Skeletal muscle satellite cell (primary cell): Measurements from ENCODE around the gene TET3.

ENCODE experiments used
- H3K27me3 ChIP-seq: 2 replicates; pipeline ENCODE4 v1.7.0; 2013; ENCODE audit warnings: low read length; ENCODE audit not compliant: control insufficient read depth, insufficient read depth
- H3K36me3 ChIP-seq: 2 replicates; pipeline ENCODE4 v1.7.0; 2013; ENCODE audit warnings: mild to moderate bottlenecking, control low read depth, low read length; ENCODE audit not compliant: insufficient read depth
- H3K4me1 ChIP-seq: 2 replicates; pipeline ENCODE4 v1.7.0; 2013; ENCODE audit warnings: low read length; ENCODE audit not compliant: control insufficient read depth, insufficient read depth
- H3K4me2 ChIP-seq: 2 replicates; pipeline ENCODE4 v1.7.0; 2013; ENCODE audit warnings: mild to moderate bottlenecking, low read length
- H3K4me3 ChIP-seq: 2 replicates; pipeline ENCODE4 v1.7.0; 2013; ENCODE audit warnings: low read length
- H3K9ac ChIP-seq: 2 replicates; pipeline ENCODE4 v1.7.0; 2013; ENCODE audit warnings: mild to moderate bottlenecking, low read depth, low read length, moderate library complexity
- H3K9me3 ChIP-seq: replicated peaks from 2 replicates; pipeline ENCODE4 v1.7.0; 2013; ENCODE audit warnings: mild to moderate bottlenecking, control low read depth, low read length

Gene TET3

DNA sequence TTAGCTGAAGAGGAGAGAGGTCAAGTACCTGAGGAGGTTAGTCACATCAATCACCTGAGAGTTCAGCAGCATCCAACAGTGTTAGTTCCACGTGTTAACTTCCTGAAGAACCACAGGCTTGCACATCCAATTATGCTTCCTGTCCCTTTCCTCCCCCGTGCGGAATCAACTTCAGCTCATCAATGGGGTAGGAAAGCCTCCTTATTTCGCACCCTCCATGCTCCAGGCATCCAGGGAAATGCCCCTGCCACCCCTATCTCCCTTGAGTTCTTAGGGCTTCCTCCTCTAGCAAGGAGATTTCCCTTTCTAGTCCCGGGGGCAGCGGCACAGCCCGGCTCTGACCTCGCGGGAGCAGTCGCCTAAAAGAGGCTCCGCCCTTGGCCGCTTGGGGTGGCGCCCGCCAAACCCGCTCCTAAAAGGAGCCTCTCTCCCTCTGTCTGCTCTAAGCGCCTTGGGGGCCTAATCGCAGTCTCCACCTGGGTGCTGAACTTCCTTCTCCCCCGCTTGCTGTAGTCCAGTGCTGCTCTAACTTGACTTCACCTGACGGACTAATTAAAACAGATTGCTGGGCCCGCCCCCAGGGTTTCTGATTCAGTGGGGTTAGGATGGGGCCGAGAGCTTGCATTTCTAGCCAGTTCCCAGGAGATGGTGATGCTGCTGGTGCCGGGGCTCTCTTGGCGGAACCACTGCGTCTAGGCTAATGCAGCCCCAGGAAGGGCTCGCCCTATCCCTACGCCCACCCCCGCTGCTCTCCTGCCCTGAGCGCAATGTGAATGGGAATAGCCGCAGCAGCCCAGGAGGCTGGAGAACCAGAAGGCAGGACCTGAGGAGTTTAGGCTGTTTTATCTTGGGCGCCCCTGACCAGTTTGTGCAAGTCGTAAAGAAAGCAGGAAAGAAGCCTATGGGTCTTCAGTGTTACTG is 3.4 kb upstream of the TET3 start:
- H3K36me3 ChIP-seq = no peaks in the 10 kb centered on the region
- peaks cover 42% of the 10 kb centered on the region for H3K4me1 ChIP-seq
- peak overlapping the region; percentile 48 for H3K9ac ChIP-seq
- peak overlapping the region; percentile 86 for H3K4me2 ChIP-seq
- no peaks in the 10 kb centered on the region for H3K9me3 ChIP-seq
- H3K27me3 ChIP-seq = no peaks in the 10 kb centered on the region
- H3K4me3 ChIP-seq = peak overlapping the region; percentile 65

DNA sequence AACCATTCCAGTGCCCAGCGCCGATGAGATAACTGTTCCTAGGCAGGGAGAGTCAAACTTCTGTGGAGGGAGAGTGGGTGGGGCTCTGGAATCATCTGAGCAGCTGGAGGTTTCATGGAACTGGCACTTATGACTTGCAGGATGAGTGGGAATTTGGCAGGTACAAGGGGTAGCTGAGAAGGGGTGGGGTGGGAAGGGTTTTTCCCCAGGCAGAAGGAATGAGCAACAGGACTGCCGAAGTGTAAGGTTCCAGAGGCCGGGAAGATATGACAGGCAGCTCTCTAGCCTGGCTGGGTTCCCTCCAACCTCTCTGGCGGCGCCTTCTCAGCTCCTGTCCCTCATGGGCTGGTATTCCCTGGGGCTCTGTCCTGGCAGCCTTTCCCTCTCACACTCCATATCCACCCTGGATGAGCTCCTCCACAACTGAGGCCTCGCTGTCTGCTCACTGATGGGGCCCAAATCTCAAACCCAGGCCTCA is 2.5 kb upstream of the TET3 start:
- H3K4me2 ChIP-seq = peak overlapping the region; percentile 86
- peaks cover 8% of the 10 kb centered on the region for H3K36me3 ChIP-seq
- no peak overlapping the region for H3K9ac ChIP-seq
- peaks cover 49% of the 10 kb centered on the region for H3K4me1 ChIP-seq
- H3K27me3 ChIP-seq = no peaks in the 10 kb centered on the region
- H3K4me3 ChIP-seq = peak overlapping the region; percentile 65
- no peaks in the 10 kb centered on the region for H3K9me3 ChIP-seq

DNA sequence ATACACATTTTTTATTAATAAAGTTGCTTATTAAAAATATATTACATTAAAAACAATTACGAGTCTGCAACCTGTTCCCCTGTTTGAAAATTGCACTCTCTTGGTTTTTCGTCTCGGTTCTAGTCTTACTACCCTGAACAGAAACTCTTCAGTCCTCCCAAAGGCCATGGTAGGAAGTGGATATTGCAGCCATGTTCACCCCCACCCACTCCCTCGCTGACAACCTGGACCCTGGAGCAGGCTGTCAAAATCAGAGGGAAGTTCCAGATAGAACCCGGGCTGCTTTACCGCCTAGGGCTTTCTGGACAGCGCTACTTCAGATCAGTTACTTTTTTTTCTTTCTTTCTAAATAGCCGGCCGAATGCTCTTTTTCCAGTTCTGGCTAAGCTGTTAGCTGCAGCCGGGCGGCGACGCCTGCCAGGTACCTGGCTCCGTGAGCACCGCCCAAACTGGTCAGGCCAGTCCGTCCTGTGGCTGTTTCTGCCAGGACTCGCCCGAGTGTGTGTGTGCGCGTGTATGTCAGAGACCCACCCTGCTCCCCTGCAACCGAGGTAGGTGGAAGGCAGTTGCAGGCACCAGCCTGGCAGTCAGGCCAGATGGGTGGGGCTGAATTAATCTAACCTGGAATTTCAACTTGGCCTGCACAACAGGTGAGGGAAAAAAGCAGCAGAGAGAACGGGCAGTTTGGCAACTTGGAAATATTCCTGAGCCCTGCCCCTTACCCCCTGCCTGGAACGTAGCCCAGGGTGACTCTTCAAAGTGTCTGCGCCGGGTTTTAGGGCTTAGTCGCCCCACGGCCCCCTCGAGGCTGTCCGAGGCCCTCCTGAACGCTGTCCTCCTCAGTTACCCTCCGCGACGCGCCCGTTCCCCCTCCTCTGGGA is 1.1 kb upstream of the TET3 start:
- H3K9ac ChIP-seq = peak overlapping the region; percentile 62
- H3K36me3 ChIP-seq = peaks cover 12% of the 10 kb centered on the region
- peak overlapping the region; percentile 83 for H3K4me2 ChIP-seq
- no peaks in the 10 kb centered on the region for H3K9me3 ChIP-seq
- no peaks in the 10 kb centered on the region for H3K27me3 ChIP-seq
- H3K4me3 ChIP-seq = peak overlapping the region; percentile 65
- peaks cover 62% of the 10 kb centered on the region for H3K4me1 ChIP-seq

DNA sequence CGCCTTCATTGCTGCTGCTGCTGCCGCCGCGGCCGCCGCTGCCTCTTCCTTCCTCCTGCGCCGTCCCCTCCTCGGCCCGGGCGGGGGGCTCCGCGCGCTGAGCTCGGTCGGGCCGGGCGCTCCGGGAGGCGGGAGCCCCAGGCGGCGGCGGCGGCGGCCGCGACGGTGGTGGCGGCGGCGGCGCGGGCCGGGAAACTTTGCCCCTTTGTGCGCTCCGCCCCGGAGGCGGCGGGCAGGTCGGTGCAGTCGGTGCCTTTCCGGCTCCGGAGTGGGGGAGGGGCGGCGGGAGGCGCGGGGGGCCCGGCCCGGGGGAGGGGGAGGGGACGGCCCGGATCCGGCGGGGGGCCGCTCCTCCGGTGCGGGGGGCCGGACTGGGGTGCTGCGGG is 205 bp downstream of the TET3 start:
- Histone ChIP-seq H3K4me2 (peak overlapping the region; percentile 83), H3K9me3 (no peaks in the 10 kb centered on the region), H3K4me3 (peak overlapping the region; percentile 65), H3K9ac (peak overlapping the region; percentile 62), H3K27me3 (no peaks in the 10 kb centered on the region), H3K36me3 (peaks cover 12% of the 10 kb centered on the region), H3K4me1 (peaks cover 53% of the 10 kb centered on the region)

DNA sequence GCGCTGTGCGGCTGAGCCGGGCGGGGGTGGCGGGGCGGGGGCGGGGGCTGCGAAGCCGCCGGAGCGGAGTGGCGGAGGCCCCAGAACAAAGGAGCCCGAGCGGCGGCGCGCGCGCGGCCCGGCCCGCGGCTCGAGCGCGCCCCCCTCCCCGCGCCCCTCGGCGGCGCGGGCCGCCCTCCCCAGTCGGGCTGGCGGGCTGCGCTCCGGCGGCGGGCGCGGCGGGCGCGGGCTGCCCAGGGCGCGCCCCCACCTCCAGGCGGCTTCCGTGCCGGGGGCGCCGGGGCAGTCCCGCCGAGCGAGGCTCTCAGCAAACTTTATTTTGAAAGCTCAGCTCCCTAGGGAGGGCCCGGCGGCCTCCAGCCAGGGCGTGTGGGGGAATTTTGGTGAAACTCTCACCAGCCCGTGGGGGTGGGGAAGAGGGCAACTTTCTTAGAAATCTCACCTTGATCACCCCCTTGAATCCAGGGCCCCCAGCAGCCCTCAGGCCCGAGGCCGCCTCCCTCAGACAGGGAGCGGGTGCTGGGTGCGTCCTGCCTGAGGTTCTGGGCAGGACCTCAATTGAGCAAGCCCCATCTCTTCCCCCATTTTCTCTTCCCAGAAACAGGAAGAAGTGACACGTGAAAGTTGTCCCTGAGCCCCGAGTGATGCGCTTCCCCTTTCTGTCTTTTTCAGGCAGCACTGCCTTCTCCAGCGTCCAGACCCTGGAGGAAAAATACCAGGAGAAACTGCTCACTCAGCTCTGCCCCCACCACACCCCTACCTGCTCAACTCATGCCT is 786 bp downstream of the TET3 start:
- Histone ChIP-seq H3K4me3 (peak overlapping the region; percentile 71), H3K36me3 (peaks cover 12% of the 10 kb centered on the region), H3K4me1 (peaks cover 52% of the 10 kb centered on the region), H3K27me3 (no peaks in the 10 kb centered on the region), H3K4me2 (peak overlapping the region; percentile 87), H3K9me3 (no peaks in the 10 kb centered on the region), H3K9ac (peak overlapping the region; percentile 70)

DNA sequence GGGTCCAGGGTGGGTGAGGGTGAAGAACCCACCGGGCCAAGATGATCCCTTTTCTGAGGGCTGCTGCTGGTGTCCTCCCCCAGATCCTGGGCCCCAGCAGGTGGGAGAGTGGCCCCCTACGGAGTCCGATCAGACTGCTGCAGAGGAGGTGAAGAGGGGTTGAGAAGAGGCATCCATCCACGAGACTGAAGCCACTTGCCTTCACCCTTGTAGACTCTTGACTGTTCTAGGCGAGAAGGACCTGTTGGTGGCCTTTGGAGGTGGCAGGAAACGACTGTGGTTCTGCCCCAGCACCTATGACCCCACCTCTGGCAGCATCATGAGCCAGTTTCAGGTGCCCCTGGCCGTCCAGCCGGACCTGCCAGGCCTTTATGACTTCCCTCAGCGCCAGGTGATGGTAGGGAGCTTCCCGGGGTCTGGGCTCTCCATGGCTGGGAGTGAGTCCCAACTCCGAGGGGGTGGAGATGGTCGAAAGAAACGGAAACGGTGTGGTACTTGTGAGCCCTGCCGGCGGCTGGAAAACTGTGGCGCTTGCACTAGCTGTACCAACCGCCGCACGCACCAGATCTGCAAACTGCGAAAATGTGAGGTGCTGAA is 1.5 kb downstream of the TET3 start:
- H3K4me1 ChIP-seq = peaks cover 48% of the 10 kb centered on the region

DNA sequence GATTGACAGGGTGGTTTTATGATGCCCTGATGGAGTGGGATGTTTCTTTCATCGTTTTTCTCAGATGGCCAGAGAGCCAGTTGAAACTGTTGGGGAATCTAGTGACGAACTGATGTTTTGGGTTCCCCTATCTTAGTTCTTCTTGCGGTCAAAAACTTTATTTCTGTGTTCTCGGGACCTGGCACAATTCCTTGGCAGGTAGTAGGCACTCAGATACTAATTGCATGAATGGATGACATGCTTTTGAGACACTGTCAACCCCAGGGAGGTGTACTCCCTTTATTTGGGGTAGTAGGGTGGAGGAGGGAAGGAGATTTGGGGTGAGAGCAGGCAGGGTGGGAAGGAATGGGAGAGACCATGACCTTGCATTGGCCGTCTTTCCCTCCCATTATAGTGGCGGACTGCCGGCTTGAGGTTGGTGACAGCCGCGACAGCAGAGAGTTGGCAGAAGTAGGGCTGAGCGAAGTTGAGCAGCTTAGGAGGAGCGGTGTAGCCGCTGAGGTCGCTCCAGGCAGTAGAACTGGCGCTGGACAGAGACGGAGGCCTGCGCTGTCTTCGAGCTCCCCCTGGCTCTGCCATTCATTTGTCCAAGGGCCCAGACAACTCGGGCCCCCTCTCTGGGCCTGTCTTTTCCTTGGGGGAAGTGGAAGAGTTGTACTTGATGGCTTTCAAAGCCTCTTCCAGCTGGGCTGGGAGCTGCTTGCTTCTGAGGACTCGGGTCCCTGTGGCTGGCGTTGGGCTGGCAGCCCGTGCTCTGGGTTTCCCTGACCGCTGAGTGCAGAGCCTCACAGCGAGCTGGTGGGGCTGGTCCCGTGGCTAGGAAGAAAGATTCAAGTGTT is 2.6 kb downstream of the TET3 start:
- Histone ChIP-seq H3K4me3 (peak overlapping the region; percentile 58), H3K9me3 (no peaks in the 10 kb centered on the region), H3K9ac (no peak overlapping the region), H3K4me1 (peaks cover 36% of the 10 kb centered on the region), H3K4me2 (peak overlapping the region; percentile 87), H3K36me3 (peaks cover 12% of the 10 kb centered on the region), H3K27me3 (no peaks in the 10 kb centered on the region)

More for the DNA sequence above, 1.5 kb downstream of the TET3 start:
- Histone ChIP-seq H3K36me3 (peaks cover 12% of the 10 kb centered on the region), H3K9me3 (no peaks in the 10 kb centered on the region), H3K9ac (peak overlapping the region; percentile 70), H3K27me3 (no peaks in the 10 kb centered on the region), H3K4me3 (peak overlapping the region; percentile 71), H3K4me2 (peak overlapping the region; percentile 87)

DNA sequence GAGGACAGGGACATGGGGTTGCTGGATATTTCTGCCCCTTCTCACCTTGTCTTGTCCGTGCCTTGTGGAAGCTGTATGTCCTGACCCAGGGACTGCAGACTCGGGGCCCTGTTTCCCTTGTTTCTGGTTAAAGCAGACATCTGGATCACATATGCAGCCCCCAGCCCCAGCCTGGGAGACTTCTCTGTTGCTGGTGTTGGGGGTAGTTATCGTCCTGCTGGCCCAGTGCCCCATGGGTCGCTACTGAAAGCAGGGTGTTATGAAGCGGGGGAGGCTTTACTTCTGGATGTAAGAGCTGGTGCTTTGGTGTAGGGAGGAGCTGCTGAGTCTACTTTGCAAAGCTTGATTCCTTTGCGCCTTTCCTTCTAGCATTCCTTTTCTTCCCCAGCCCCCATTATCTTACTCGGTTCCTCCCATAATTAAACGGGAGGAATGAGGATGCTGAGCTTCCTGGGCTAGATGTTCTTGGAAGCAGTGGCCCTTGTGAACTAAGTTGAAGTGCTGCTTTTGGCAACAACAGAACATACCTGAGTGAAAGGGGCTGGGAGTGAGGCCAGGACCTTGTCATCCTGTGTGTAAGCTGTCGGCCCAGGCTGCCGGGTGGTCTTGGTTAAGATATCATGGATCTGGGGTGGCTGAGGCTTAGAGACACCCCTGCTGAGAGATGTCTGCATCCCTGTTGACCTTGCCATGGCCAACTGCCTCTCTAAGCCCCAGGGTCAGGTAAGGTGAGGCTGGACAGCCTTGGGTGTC is 3.4 kb downstream of the TET3 start:
- Histone ChIP-seq H3K36me3 (peaks cover 12% of the 10 kb centered on the region), H3K9me3 (no peaks in the 10 kb centered on the region), H3K9ac (no peak overlapping the region), H3K4me2 (peak overlapping the region; percentile 87), H3K27me3 (no peaks in the 10 kb centered on the region), H3K4me3 (peak overlapping the region; percentile 58), H3K4me1 (peaks cover 39% of the 10 kb centered on the region)

DNA sequence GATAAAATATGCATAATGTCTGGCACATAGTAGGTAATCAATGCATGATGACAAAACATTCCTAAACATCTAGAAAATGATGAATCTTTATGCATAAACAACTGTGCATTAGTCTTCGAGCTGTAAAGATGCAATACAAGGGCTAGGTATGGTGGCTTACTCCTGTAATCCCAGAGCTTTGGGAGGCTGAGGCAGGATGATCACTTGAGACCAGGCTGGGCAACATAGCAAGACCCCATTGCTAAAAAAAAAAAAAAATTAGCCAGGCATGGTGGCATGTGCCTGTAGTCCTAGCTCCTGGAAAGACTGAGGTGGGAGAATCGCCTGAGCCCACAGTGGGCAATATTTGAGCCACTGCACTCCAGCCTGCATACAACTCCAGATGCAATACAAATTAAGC is 5.3 kb downstream of the TET3 start:
- Histone ChIP-seq H3K36me3 (peaks cover 12% of the 10 kb centered on the region), H3K4me1 (peaks cover 42% of the 10 kb centered on the region)

More for the DNA sequence above, 5.3 kb downstream of the TET3 start:
- Histone ChIP-seq H3K9me3 (no peaks in the 10 kb centered on the region), H3K9ac (no peak overlapping the region), H3K4me3 (no peak overlapping the region), H3K27me3 (no peaks in the 10 kb centered on the region), H3K4me2 (no peak overlapping the region)
